OCI-LY3 (cell line): Measurements from ENCODE around the gene EYS.

Source experiments
- H2AFZ ChIP-seq: fragments of 200-600, 300-600 bp; shearing (Covaris generic); 2 replicates; pipeline ENCODE4 v1.6.0; 2014; ENCODE audit warnings: antibody characterized with exemption, low read depth, low read length
- H3K27ac ChIP-seq: fragments of 200-600, 300-600 bp; sonication (generic); 2 replicates; pipeline ENCODE4 v1.5.1; 2014; ENCODE audit warnings: mild to moderate bottlenecking, low read length, moderate library complexity, mixed read lengths
- H3K27me3 ChIP-seq: fragments of 200-600, 300-600 bp; sonication (generic); 2 replicates; pipeline ENCODE4 v1.6.1; 2014; ENCODE audit warnings: low read depth, low read length, mixed read lengths
- H3K36me3 ChIP-seq: fragments of 200-600, 300-600 bp; sonication (generic); replicated peaks from 2 replicates; pipeline ENCODE3; 2014; ENCODE audit warnings: low read depth, low read length, mixed read lengths
- H3K4me1 ChIP-seq: fragments of 300-600, 200-600 bp; sonication (generic); 2 replicates; pipeline ENCODE4 v1.6.1; 2014; ENCODE audit warnings: low read length, mixed read lengths
- H3K4me2 ChIP-seq: fragments of 200-600, 300-600 bp; sonication (generic); 2 replicates; pipeline ENCODE4 v1.6.1; 2014; ENCODE audit warnings: low read length, mixed read lengths
- H3K4me3 ChIP-seq: fragments of 300-600, 200-600 bp; sonication (generic); 2 replicates; pipeline ENCODE4 v1.5.1; 2014; ENCODE audit warnings: antibody characterized with exemption, mild to moderate bottlenecking, low read length, moderate library complexity
- H3K79me2 ChIP-seq: fragments of 300-600, 200-600 bp; shearing (Covaris generic); 2 replicates; pipeline ENCODE4 v1.6.1; 2014; ENCODE audit warnings: mild to moderate bottlenecking, low read length, mixed read lengths
- H3K9ac ChIP-seq: fragments of 300-600, 200-600 bp; shearing (Covaris generic); 2 replicates; pipeline ENCODE4 v1.6.0; 2014; ENCODE audit warnings: mild to moderate bottlenecking, low read length, moderate library complexity
- H3K9me3 ChIP-seq: fragments of 200-600, 300-600 bp; shearing (Covaris generic); 2 replicates; pipeline ENCODE4 v1.6.1; 2014; ENCODE audit warnings: low read length, mixed read lengths; ENCODE audit not compliant: insufficient read depth
- H4K20me1 ChIP-seq: fragments of 200-600, 300-600 bp; sonication (generic); 2 replicates; pipeline ENCODE4 v1.6.1; 2016; ENCODE audit warnings: low read length, mixed read lengths; ENCODE audit not compliant: insufficient read depth
- EZH2phosphoT487 ChIP-seq: fragments of 200-600 bp; shearing (Covaris generic); IDR thresholded peaks from 2 replicates; pipeline ENCODE4 v1.6.1; 2018; ENCODE audit warnings: antibody characterized with exemption, mixed run types, low read depth
- TF ChIP-seq, protein P1 (sequence below): fragments of 200-600, 300-600 bp; sonication (generic); IDR thresholded peaks from 2 replicates; pipeline ENCODE4 v1.5.1; 2014; ENCODE audit warnings: antibody characterized with exemption, low read length, low read depth

Gene EYS

DNA sequence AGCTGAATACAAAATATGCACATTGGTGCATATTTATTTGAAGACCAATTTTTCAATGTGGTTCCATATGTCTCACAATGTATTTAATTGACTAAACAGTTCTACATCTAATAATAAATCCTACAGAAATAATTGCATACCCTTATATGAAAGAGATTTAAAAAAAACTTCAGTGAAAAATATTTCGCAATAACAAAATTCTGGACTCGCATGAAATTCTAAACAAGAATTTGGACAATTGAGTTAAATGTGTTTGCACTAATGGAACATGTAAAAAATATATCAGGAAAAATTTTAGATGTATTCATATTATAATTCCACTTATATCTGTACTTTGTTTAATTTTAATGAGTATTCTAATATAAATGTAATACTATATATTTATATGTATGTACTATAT, 1003.1 kb downstream of the EYS start:
- Histone ChIP-seq H3K4me1 (no peaks in the 10 kb centered on the region), H3K4me3 (no peak overlapping the region), H3K27ac (no peak overlapping the region), H3K4me2 (no peak overlapping the region), H2AFZ (no peak overlapping the region), H3K9me3 (no peaks in the 10 kb centered on the region), H3K79me2 (no peaks in the 10 kb centered on the region), H3K27me3 (no peaks in the 10 kb centered on the region), H3K36me3 (no peaks in the 10 kb centered on the region), H3K9ac (no peak overlapping the region), H4K20me1 (no peaks in the 10 kb centered on the region)
- TF ChIP-seq, protein P1, sequence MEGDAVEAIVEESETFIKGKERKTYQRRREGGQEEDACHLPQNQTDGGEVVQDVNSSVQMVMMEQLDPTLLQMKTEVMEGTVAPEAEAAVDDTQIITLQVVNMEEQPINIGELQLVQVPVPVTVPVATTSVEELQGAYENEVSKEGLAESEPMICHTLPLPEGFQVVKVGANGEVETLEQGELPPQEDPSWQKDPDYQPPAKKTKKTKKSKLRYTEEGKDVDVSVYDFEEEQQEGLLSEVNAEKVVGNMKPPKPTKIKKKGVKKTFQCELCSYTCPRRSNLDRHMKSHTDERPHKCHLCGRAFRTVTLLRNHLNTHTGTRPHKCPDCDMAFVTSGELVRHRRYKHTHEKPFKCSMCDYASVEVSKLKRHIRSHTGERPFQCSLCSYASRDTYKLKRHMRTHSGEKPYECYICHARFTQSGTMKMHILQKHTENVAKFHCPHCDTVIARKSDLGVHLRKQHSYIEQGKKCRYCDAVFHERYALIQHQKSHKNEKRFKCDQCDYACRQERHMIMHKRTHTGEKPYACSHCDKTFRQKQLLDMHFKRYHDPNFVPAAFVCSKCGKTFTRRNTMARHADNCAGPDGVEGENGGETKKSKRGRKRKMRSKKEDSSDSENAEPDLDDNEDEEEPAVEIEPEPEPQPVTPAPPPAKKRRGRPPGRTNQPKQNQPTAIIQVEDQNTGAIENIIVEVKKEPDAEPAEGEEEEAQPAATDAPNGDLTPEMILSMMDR, result no peak
- no peak for TF ChIP-seq EZH2phosphoT487

DNA sequence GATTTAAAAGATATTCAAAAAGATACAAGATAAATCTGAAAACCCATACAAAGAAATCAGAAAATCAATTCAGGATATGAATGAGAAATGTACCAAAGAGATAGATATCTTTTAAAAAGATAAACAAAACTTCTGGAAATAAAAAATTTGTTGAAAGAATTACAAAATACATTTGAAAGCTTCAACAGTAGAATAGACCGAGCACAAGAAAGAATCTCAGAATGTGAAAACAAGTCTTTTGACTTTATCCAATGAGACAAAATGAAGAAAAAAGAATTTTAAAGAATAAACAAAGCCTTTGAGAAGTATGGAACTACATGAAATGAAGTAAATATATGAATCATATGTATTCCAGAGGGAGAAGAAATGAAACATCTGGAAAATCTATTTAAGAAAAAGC, 1011.0 kb downstream of the EYS start:
- peaks cover 21% of the 10 kb centered on the region for H3K9me3 ChIP-seq
- peaks cover 3% of the 10 kb centered on the region for H3K36me3 ChIP-seq
- no peak overlapping the region for H3K4me2 ChIP-seq
- H3K27me3 ChIP-seq, result no peaks in the 10 kb centered on the region
- H2AFZ ChIP-seq, result no peak overlapping the region
- H3K79me2 ChIP-seq, result no peaks in the 10 kb centered on the region
- H3K9ac ChIP-seq, result no peak overlapping the region
- H3K4me1 ChIP-seq, result no peaks in the 10 kb centered on the region
- TF ChIP-seq, protein P1, result no peak
- TF ChIP-seq EZH2phosphoT487, result no peak
- H3K4me3 ChIP-seq, result no peak overlapping the region
- no peaks in the 10 kb centered on the region for H4K20me1 ChIP-seq
- H3K27ac ChIP-seq, result no peak overlapping the region

DNA sequence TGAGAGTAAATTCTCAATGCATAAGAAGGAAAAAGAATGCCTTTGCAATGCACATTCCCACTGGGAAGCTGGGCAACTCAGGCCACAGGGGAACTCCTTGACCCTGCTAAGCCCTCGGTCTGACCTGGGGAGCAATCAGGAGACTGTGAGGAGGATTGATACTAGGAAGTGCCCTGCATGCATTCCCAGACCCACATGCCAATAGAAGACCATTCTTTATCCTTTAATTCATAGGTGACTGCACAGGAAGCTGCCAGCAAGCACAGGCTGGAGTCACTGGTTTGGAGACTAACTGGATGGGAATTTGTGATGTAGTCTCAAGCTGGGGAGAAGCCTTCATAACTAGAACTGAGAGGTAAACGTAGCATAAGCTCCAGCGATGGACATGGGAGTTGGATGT, 1012.7 kb downstream of the EYS start:
- TF ChIP-seq, protein P1, result no peak
- TF ChIP-seq EZH2phosphoT487, result no peak
- Histone ChIP-seq H3K36me3 (peaks cover 3% of the 10 kb centered on the region), H3K9me3 (peaks cover 21% of the 10 kb centered on the region), H3K79me2 (no peaks in the 10 kb centered on the region), H3K9ac (no peak overlapping the region), H3K4me2 (no peak overlapping the region), H4K20me1 (no peaks in the 10 kb centered on the region), H3K27me3 (no peaks in the 10 kb centered on the region), H3K4me3 (no peak overlapping the region), H3K27ac (no peak overlapping the region), H2AFZ (no peak overlapping the region), H3K4me1 (no peaks in the 10 kb centered on the region)

DNA sequence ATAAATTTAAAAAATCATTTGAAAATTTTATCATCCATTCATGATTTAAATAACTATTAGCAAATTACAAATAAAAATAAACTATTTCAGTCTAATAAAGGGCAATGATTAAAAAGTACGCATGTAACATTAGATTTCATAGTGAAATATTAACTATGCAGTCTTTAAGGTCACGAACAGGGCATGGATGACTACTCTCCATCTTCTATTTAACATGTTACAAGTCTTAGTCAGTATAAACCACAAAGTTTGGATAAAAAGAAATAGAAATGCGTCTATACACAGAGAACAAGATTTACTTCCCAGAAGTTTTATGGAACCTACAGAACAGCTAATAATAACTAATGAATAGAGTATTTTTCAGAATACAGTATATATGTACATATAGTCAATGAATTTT, 1016.0 kb downstream of the EYS start:
- TF ChIP-seq, protein P1, result no peak
- no peak for TF ChIP-seq EZH2phosphoT487
- Histone ChIP-seq H3K4me3 (no peak overlapping the region), H3K9me3 (peaks cover 9% of the 10 kb centered on the region; the same call in 1 of the 2 replicates), H3K4me1 (no peaks in the 10 kb centered on the region), H3K27me3 (no peaks in the 10 kb centered on the region), H3K27ac (no peak overlapping the region), H3K36me3 (no peaks in the 10 kb centered on the region), H3K9ac (no peak overlapping the region), H2AFZ (no peak overlapping the region), H3K79me2 (no peaks in the 10 kb centered on the region), H4K20me1 (no peaks in the 10 kb centered on the region), H3K4me2 (no peak overlapping the region)
